Bronchial epithelial cell (primary cell): Measurements from ENCODE around the gene OPCML. TPM values are rescaled to one million over a fixed set of nuclear protein-coding genes. Genes with fewer than 3 reads are reported as not detected.

Source experiments
- DNase-seq: peaks from one replicate; pipeline ENCODE4 v3.0.0-alpha.2; 2010; ENCODE audit warnings: low read depth
- FAIRE-seq: peaks from 2 replicates; lab custom pipeline; 2011; peaks lifted over from hg19 to GRCh38; lab: Jason Lieb, UNC
- H3K27me3 ChIP-seq: 2 replicates; pipeline ENCODE4 v1.5.1; 2011; ENCODE audit warnings: low read length; ENCODE audit not compliant: control insufficient read depth, insufficient read depth
- H3K36me3 ChIP-seq: 2 replicates; pipeline ENCODE4 v1.5.1; 2011; ENCODE audit warnings: low read length; ENCODE audit not compliant: control insufficient read depth, insufficient read depth
- H3K4me3 ChIP-seq: 2 replicates; pipeline ENCODE4 v1.5.1; 2011; ENCODE audit warnings: mild to moderate bottlenecking, low read depth, low read length, control low read depth
- CTCF ChIP-seq: IDR thresholded peaks from 2 replicates; pipeline ENCODE4 v1.5.1; 2011; ENCODE audit warnings: mild to moderate bottlenecking, moderate library complexity, low read length, control low read depth, inconsistent platforms; ENCODE audit not compliant: insufficient read depth, severe bottlenecking
- total RNA-seq: library from RNA; depleted of rRNA; stranded (reverse); fragments of >200 nt; gene quantifications from 2 replicates; pipeline ENCODE4 v1.2.1, GENCODE V29; 2014

Gene OPCML
- total RNA-seq, 1 donor from 2014 or later = not detected

GRCh38 chr11:132528181-132528580 is 1004.1 kb downstream of the OPCML start:
- DNase-seq = no peak
- Histone ChIP-seq H3K27me3 (no peaks in the 10 kb centered on the region), H3K4me3 (no peak overlapping the region), H3K36me3 (no peaks in the 10 kb centered on the region)
- no peak for FAIRE-seq
- TF ChIP-seq CTCF = no peak

- DNase-seq (no peak), FAIRE-seq (no peak)
- Histone ChIP-seq H3K27me3 (no peaks in the 10 kb centered on the region), H3K4me3 (no peak overlapping the region), H3K36me3 (no peaks in the 10 kb centered on the region)
- no peak for TF ChIP-seq CTCF
Observed at GRCh38 chr11:132523929-132524328, 1008.4 kb downstream of the OPCML start.

- no peaks in the 10 kb centered on the region for H3K36me3 ChIP-seq
- FAIRE-seq = no peak
- H3K27me3 ChIP-seq = no peaks in the 10 kb centered on the region
- no peak overlapping the region for H3K4me3 ChIP-seq
- no peak for DNase-seq
- TF ChIP-seq CTCF = no peak
Observed at GRCh38 chr11:132520199-132520598, 1012.1 kb downstream of the OPCML start.

- H3K27me3 ChIP-seq = no peaks in the 10 kb centered on the region
- DNase-seq (no peak), FAIRE-seq (no peak)
- H3K4me3 ChIP-seq = no peak overlapping the region
- H3K36me3 ChIP-seq = no peaks in the 10 kb centered on the region
- no peak for TF ChIP-seq CTCF
Observed at GRCh38 chr11:132519241-132519815, 1013.0 kb downstream of the OPCML start.

- H3K27me3 ChIP-seq = no peaks in the 10 kb centered on the region
- DNase-seq = no peak
- no peak for TF ChIP-seq CTCF
- no peak for FAIRE-seq
- no peaks in the 10 kb centered on the region for H3K36me3 ChIP-seq
- H3K4me3 ChIP-seq = no peak overlapping the region
Observed at GRCh38 chr11:132504501-132505041, 1027.7 kb downstream of the OPCML start.

GRCh38 chr11:132501356-132501755 is 1030.9 kb downstream of the OPCML start:
- no peak overlapping the region for H3K4me3 ChIP-seq
- no peak for TF ChIP-seq CTCF
- H3K36me3 ChIP-seq = no peaks in the 10 kb centered on the region
- DNase-seq (no peak), FAIRE-seq (no peak)
- H3K27me3 ChIP-seq = no peaks in the 10 kb centered on the region
